Esophagus muscularis mucosa (tissue), 4 donors: Measurements from ENCODE around the gene DIPK1A. TPM values are rescaled to one million over a fixed set of nuclear protein-coding genes. Genes with fewer than 3 reads are reported as not detected.

ENCODE experiments used
- DNase-seq: peaks from one replicate; pipeline ENCODE4 v3.0.0-alpha.2; 2017; ENCODE audit errors: extremely low spot score
- H3K27ac ChIP-seq, 4 donors: fragments of 200-600 bp; sonication (generic); replicated peaks in 1 of 4; 1 replicate in 3 of 4; 2 replicates in 1 of 4; pipeline ENCODE4 v1.5.1; 2016 to 2019; ENCODE audit warnings: mild to moderate bottlenecking in 1 of 4
- H3K27me3 ChIP-seq, 4 donors: fragments of 200-600 bp; sonication (generic); one replicate each; pipeline versions ENCODE4 v1.5.1 to v1.6.0; 2016 to 2019
- H3K36me3 ChIP-seq, 4 donors: fragments of 200-600 bp; sonication (generic); one replicate each; pipeline ENCODE4 v1.5.1; 2016 to 2019
- H3K4me1 ChIP-seq, 4 donors: fragments of 200-600 bp; sonication (generic); one replicate each; pipeline ENCODE4 v1.5.1; 2016 to 2019
- H3K4me3 ChIP-seq, 4 donors: fragments of 200-600 bp; sonication (generic); 1 replicate in 2 of 4; 2 replicates in 2 of 4; pipeline ENCODE4 v1.5.1; 2016 to 2019; ENCODE audit warnings: mild to moderate bottlenecking in 4 of 4, moderate library complexity in 1 of 4
- H3K9me3 ChIP-seq, 4 donors: fragments of 200-600 bp; sonication (generic); 1 replicate in 3 of 4; 2 replicates in 1 of 4; pipeline ENCODE4 v1.5.1; 2016 to 2019
- EP300 ChIP-seq: sonication (generic); formaldehyde crosslinking; IDR thresholded peaks from one replicate; pipeline ENCODE4 v1.6.1; 2017; ENCODE audit warnings: antibody characterized with exemption
- POLR2A ChIP-seq: fragments of 450-650 bp; IDR thresholded peaks from one replicate; pipeline ENCODE4 v1.6.1; 2017; ENCODE audit warnings: antibody characterized with exemption, moderate library complexity, mild to moderate bottlenecking, low read depth
- POLR2AphosphoS5 ChIP-seq, 2 donors: sonication (generic); formaldehyde crosslinking; IDR thresholded peaks; one replicate each; pipeline ENCODE4 v1.6.1; 2017; ENCODE audit warnings: antibody characterized with exemption in 2 of 2
- WGBS: methylation state at CpG from one replicate; pipeline ENCODE4 v1.1.5; 2018; 5-methylcytosine and 5-hydroxymethylcytosine counted together
- intact Hi-C: fragments of 100-400 bp; cut with DNase I; formaldehyde crosslinking; loops from one replicate; pipeline ENCODE4 v1.15.1; 2023
- total RNA-seq, 4 donors: library from RNA; depleted of rRNA; stranded (reverse); fragments of >200 nt; gene quantifications; one replicate each; pipeline versions ENCODE4 v1.1.0 to v1.2.1, GENCODE V29; 2016
- TF ChIP-seq, protein P1 (sequence below), 3 experiments: fragments of 200-600 bp in 2 of 3; fragments of 450-650 bp in 1 of 3; sonication (generic) in 2 of 3; IDR thresholded peaks; one replicate each; pipeline ENCODE4 v1.5.1; 2017 to 2019; ENCODE audit warnings: antibody characterized with exemption in 3 of 3, mild to moderate bottlenecking in 2 of 3, moderate library complexity in 1 of 3

Gene DIPK1A
- total RNA-seq, 4 donors from 2014 or later, result 21.5 to 35.3 (median 32.7) TPM

DNA sequence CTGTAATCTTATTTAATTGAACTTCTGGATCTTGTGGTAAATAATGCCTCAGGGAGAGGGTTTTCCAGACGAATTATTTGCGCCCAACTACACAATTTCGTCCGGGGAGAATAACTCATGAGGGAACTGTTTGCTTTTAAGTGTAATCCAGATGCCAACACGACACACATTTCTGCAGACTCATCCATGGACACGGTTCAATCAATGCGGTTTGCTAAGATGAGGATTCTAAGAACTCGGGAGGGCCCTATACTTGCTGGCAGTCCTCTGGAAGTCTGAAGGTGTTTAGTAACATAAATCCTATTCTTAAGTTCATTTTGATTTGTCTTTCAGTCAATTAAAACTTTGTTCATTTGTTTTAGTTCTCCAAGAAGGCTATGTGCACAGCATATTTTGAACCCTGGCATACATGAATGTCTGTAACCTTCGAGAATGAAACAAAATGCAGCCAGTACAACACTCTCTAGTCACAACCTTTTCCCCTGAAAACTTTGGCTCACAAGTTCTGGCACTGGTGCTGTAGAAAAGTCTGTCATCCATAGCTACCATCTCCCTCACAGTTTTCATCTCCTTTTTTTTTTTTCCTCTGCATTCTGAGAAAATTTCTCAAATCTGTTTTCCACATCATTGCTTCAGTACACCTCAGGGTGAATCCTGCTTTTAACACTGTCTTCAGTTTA, 38.8 kb downstream of the DIPK1A start:
- H3K36me3 ChIP-seq, result no peaks in the 10 kb centered on the region
- TF ChIP-seq POLR2A, result no peak
- no peak for TF ChIP-seq POLR2AphosphoS5 (IDR thresholded peaks at IDR 0.05)
- no peak for TF ChIP-seq EP300
- TF ChIP-seq, protein P1, sequence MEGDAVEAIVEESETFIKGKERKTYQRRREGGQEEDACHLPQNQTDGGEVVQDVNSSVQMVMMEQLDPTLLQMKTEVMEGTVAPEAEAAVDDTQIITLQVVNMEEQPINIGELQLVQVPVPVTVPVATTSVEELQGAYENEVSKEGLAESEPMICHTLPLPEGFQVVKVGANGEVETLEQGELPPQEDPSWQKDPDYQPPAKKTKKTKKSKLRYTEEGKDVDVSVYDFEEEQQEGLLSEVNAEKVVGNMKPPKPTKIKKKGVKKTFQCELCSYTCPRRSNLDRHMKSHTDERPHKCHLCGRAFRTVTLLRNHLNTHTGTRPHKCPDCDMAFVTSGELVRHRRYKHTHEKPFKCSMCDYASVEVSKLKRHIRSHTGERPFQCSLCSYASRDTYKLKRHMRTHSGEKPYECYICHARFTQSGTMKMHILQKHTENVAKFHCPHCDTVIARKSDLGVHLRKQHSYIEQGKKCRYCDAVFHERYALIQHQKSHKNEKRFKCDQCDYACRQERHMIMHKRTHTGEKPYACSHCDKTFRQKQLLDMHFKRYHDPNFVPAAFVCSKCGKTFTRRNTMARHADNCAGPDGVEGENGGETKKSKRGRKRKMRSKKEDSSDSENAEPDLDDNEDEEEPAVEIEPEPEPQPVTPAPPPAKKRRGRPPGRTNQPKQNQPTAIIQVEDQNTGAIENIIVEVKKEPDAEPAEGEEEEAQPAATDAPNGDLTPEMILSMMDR (IDR thresholded peaks at IDR 0.05), result no peak
- intact Hi-C loops, result no loop called here
- WGBS, result 74% methylated on average over 9 of the region's 9 CpGs
- no peak overlapping the region for H3K27ac ChIP-seq
- H3K4me1 ChIP-seq, result peaks cover 0 to 33% (median 21%) of the 10 kb centered on the region in 4 donors
- H3K4me3 ChIP-seq, result no peak overlapping the region
- H3K9me3 ChIP-seq, result no peaks in the 10 kb centered on the region
- H3K27me3 ChIP-seq, result no peaks in the 10 kb centered on the region
- DNase-seq, result no peak

GRCh38 chr1:92921031-92922023, 39.9 kb downstream of the DIPK1A start:
- intact Hi-C loops, result no loop called here
- TF ChIP-seq, protein P1 (IDR thresholded peaks at IDR 0.05), result no peak
- TF ChIP-seq EP300 (no peak), POLR2A (no peak), POLR2AphosphoS5 (IDR thresholded peaks at IDR 0.05) (no peak)
- H3K9me3 ChIP-seq, result no peaks in the 10 kb centered on the region
- no peaks in the 10 kb centered on the region for H3K36me3 ChIP-seq
- peaks cover 0 to 45% (median 21%) of the 10 kb centered on the region in 4 donors for H3K4me1 ChIP-seq
- H3K27ac ChIP-seq, result no peak overlapping the region
- H3K27me3 ChIP-seq, result no peaks in the 10 kb centered on the region
- DNase-seq, result no peak
- H3K4me3 ChIP-seq, result no peak overlapping the region
- WGBS, result 73% methylated on average over 8 of the region's 8 CpGs

DNA sequence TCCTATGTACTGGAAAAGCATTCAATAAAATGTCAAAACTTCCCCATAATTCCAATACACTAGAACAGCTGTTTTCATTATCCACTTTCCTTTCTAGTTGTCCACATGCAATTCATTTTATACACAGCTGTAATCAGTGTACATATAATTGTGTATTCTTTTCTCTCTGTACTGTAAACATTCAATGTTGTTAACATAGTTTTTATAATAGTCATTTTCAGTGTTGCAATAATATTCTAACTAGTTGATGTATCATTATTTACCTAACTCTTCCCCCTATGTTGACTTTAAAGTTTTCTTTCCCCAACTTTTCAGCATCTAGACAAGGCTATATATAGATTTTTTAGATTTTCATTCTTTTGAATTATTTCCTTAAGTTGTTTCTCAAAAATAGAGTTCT, 44.4 kb downstream of the DIPK1A start:
- intact Hi-C loops, result no loop called here
- peaks cover 0 to 36% (median 9%) of the 10 kb centered on the region in 4 donors for H3K4me1 ChIP-seq
- H3K4me3 ChIP-seq, result no peak overlapping the region
- H3K9me3 ChIP-seq, result no peaks in the 10 kb centered on the region
- TF ChIP-seq, protein P1 (IDR thresholded peaks at IDR 0.05), result no peak
- TF ChIP-seq POLR2A (no peak), EP300 (no peak), POLR2AphosphoS5 (IDR thresholded peaks at IDR 0.05) (no peak)
- no peak for DNase-seq
- no peaks in the 10 kb centered on the region for H3K36me3 ChIP-seq
- H3K27ac ChIP-seq, result no peak overlapping the region
- no peaks in the 10 kb centered on the region for H3K27me3 ChIP-seq

GRCh38 chr1:92915547-92915946, 45.7 kb downstream of the DIPK1A start:
- no peak overlapping the region for H3K4me3 ChIP-seq
- H3K4me1 ChIP-seq, result peaks cover 0 to 23% (median under 1%) of the 10 kb centered on the region in 4 donors
- H3K27me3 ChIP-seq, result no peaks in the 10 kb centered on the region
- WGBS, result 41% methylated on average over 1 of the region's 1 CpG
- H3K9me3 ChIP-seq, result no peaks in the 10 kb centered on the region
- no peaks in the 10 kb centered on the region for H3K36me3 ChIP-seq
- intact Hi-C loops, result no loop called here
- no peak overlapping the region for H3K27ac ChIP-seq
- DNase-seq, result no peak
- TF ChIP-seq POLR2AphosphoS5 (IDR thresholded peaks at IDR 0.05), result no peak
- TF ChIP-seq EP300, result no peak
- TF ChIP-seq, protein P1 (IDR thresholded peaks at IDR 0.05), result no peak
- no peak for TF ChIP-seq POLR2A
